HepG2 (cell line): ENCODE results near the gene ZDHHC14. TPM values are rescaled to one million over a fixed set of nuclear protein-coding genes. Genes with fewer than 3 reads are reported as not detected.

Experiments
- ATF5 ChIP-seq: sonication (generic); formaldehyde crosslinking; IDR thresholded peaks from 2 replicates; pipeline ENCODE4 v1.4.0; 2020; ENCODE audit warnings: mild to moderate bottlenecking, low read depth, missing genetic modification reagents
- CBFB ChIP-seq: sonication (generic); formaldehyde crosslinking; IDR thresholded peaks from 2 replicates; pipeline ENCODE4 v1.4.0; 2020; ENCODE audit warnings: missing genetic modification reagents
- HES4 ChIP-seq: sonication (generic); formaldehyde crosslinking; IDR thresholded peaks from 2 replicates; pipeline ENCODE4 v1.9.0; 2021; ENCODE audit warnings: mild to moderate bottlenecking, missing genetic modification reagents, borderline replicate concordance
- JDP2 ChIP-seq: sonication (generic); formaldehyde crosslinking; IDR thresholded peaks from 2 replicates; pipeline ENCODE4 v1.8.1; 2022; ENCODE audit warnings: missing genetic modification reagents, borderline replicate concordance
- KDM2A ChIP-seq: sonication (generic); formaldehyde crosslinking; IDR thresholded peaks from 2 replicates; pipeline ENCODE4 v1.4.0; 2020; ENCODE audit warnings: low read depth, missing genetic modification reagents, borderline replicate concordance
- KLF13 ChIP-seq: sonication (generic); formaldehyde crosslinking; IDR thresholded peaks from 2 replicates; pipeline ENCODE4 v1.4.0; 2020; ENCODE audit warnings: mild to moderate bottlenecking, missing genetic modification reagents
- KLF16 ChIP-seq, 2 experiments: sonication (generic) in 1 of 2; formaldehyde crosslinking in 1 of 2; IDR thresholded peaks; 2 replicates each; pipeline versions ENCODE4 v1.6.1 to v1.8.0; 2016 to 2023; ENCODE audit warnings: missing genetic modification reagents in 2 of 2, missing compliant biosample characterization in 1 of 2
- MTA1 ChIP-seq: sonication (generic); formaldehyde crosslinking; IDR thresholded peaks from 2 replicates; pipeline ENCODE4 v1.4.0; 2020; ENCODE audit warnings: missing genetic modification reagents, mild to moderate bottlenecking, borderline replicate concordance
- RARA ChIP-seq: IDR thresholded peaks from 2 replicates; pipeline ENCODE4 v1.6.1; 2016; ENCODE audit warnings: missing genetic modification reagents, missing compliant biosample characterization
- SAP130 ChIP-seq: IDR thresholded peaks from 2 replicates; pipeline ENCODE4 v1.6.1; 2016; ENCODE audit warnings: low read depth
- SOX13 ChIP-seq, 3 experiments: fragments of 450-650 bp in 1 of 3; sonication (generic) in 1 of 3; formaldehyde crosslinking in 1 of 3; IDR thresholded peaks in 2 of 3; conservative IDR thresholded peaks in 1 of 3; 2 replicates each; pipeline versions ENCODE4 v1.5.0 to v1.6.1; 2016 to 2020; ENCODE audit warnings: antibody characterized with exemption in 1 of 3, mild to moderate bottlenecking in 1 of 3, missing compliant biosample characterization in 1 of 3, missing genetic modification reagents in 1 of 3, moderate library complexity in 1 of 3
- TOE1 ChIP-seq: sonication (generic); formaldehyde crosslinking; IDR thresholded peaks from 2 replicates; pipeline ENCODE4 v1.4.0; 2020; ENCODE audit warnings: mild to moderate bottlenecking, missing genetic modification reagents
- U2AF1 ChIP-seq: fragments of 200-400 bp; formaldehyde crosslinking; optimal IDR thresholded peaks from 2 replicates; pipeline ENCODE3; 2017; ENCODE audit warnings: mild to moderate bottlenecking, low read depth, low read length
- ZBTB10 ChIP-seq: sonication (generic); formaldehyde crosslinking; IDR thresholded peaks from 2 replicates; pipeline ENCODE4 v1.4.0; 2020; ENCODE audit warnings: missing genetic modification reagents, borderline replicate concordance
- ZFYVE20 ChIP-seq: sonication (generic); formaldehyde crosslinking; IDR thresholded peaks from 2 replicates; pipeline ENCODE4 v1.8.0; 2023; ENCODE audit warnings: low read depth, mild to moderate bottlenecking, moderate library complexity, missing genetic modification reagents, borderline replicate concordance
- ZKSCAN5 ChIP-seq: sonication (generic); formaldehyde crosslinking; IDR thresholded peaks from 2 replicates; pipeline ENCODE4 v1.5.1; 2020; ENCODE audit warnings: mild to moderate bottlenecking, missing genetic modification reagents
- ZNF121 ChIP-seq: sonication (generic); formaldehyde crosslinking; IDR thresholded peaks from 2 replicates; pipeline ENCODE4 v1.5.0; 2020; ENCODE audit warnings: mild to moderate bottlenecking, missing genetic modification reagents
- ZNF20 ChIP-seq: sonication (generic); formaldehyde crosslinking; IDR thresholded peaks from 2 replicates; pipeline ENCODE4 v1.4.0; 2020; ENCODE audit warnings: mild to moderate bottlenecking, moderate library complexity, missing genetic modification reagents
- ZNF207 ChIP-seq: fragments of 450-650 bp; IDR thresholded peaks from 2 replicates; pipeline ENCODE4 v1.6.1; 2016; ENCODE audit warnings: antibody characterized with exemption, borderline replicate concordance
- ZNF710 ChIP-seq: sonication (generic); formaldehyde crosslinking; IDR thresholded peaks from 2 replicates; pipeline ENCODE4 v1.5.0; 2020; ENCODE audit warnings: mild to moderate bottlenecking, missing genetic modification reagents, borderline replicate concordance
- ZSCAN9 ChIP-seq: IDR thresholded peaks from 2 replicates; pipeline ENCODE4 v1.6.1; 2016; ENCODE audit warnings: borderline replicate concordance
- polyA plus RNA-seq, 8 experiments: library from polyadenylated mRNA; depleted of rRNA in 3 of 8; stranded (reverse) in 7 of 8; unstranded in 1 of 8; fragments of >200 nt; fragmentation: Illumina TruSeq in 4 of 8; extraction: Trizol in 4 of 8; gene quantifications; 2 replicates each; pipeline versions ENCODE4 v1.2.1 to v1.2.3, GENCODE V29; 2011 to 2016; ENCODE audit warnings: low read depth in 4 of 8, missing spikeins in 1 of 8, mixed read lengths in 1 of 8; ENCODE audit not compliant: insufficient read depth in 1 of 8
- total RNA-seq, 5 experiments: library from RNA; depleted of rRNA; stranded (reverse); fragments of >200 nt; fragmentation: Illumina TruSeq; extraction: Trizol; gene quantifications; 2 replicates each; pipeline ENCODE4 v1.2.3, GENCODE V29; 2016; ENCODE audit warnings: low read depth in 1 of 5
- TF ChIP-seq, protein P1 (sequence below): sonication (generic); formaldehyde crosslinking; IDR thresholded peaks from 2 replicates; pipeline ENCODE4 v1.5.1; 2020; ENCODE audit warnings: mild to moderate bottlenecking, missing genetic modification reagents, borderline replicate concordance

ZDHHC14 gene
- total and polyA plus RNA-seq, 2 of the 13 experiments (the other 11 are each of a cell fraction or from before 2014, with no cell fraction given), result 3.7 to 9.5 TPM

DNA sequence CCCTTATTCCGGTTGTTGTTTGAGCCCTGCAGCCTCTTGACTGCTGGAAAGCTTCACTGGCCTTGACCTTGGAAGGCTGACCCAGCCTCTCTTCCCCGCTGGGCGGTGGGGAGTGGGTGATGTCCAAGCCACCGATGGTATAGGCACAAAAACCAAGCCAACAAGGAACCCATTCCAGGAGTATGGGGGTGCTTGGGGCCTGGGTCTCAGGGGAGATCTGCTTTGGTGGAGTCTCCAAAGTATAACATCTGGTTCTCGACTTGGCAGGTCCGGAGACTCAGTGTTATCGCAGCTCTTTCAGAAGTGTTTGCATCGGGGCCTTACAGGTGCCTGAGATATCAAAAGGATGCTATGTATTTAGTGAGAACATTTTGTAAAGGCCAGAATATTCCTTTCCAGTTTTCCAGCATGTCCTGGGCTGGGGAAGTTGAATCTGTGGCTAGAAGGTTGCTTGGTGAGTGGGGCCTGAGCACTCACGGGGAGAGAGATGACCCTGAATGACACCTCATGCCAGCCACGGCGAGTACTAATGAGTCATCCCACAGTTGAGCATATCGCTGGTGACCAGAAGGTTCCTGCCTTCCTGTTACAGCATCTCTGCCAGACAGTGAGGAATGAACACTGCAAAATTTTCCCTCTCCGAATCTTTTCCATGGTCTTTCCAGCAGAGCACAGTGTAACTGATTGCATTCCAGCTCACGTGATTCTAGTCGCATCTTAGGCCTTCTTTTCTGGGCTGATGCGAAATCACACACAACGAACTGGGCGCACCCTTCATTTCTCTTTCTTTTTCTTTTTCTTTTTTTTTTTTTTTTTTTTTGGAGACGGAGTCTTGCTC is 133.9 kb downstream of the ZDHHC14 start (continued):
- TF ChIP-seq ZKSCAN5, result no peak
- TF ChIP-seq U2AF1, result no peak
- no peak for TF ChIP-seq SOX13 (IDR thresholded peaks at IDR 0.05)
- peak in 1 of 2 experiments; percentile 26; a peak in 1 of 4 replicates for TF ChIP-seq SOX13 (CRISPR knock-in tag; conservative IDR thresholded peaks at IDR 0.05 in 1 of 2, IDR thresholded peaks at IDR 0.05 in 1 of 2)
- TF ChIP-seq SAP130, result peak; percentile 46; the same call in 1 of the 2 replicates
- TF ChIP-seq CBFB (CRISPR knock-in tag), result no peak
- TF ChIP-seq ZNF20 (CRISPR knock-in tag), result no peak
- TF ChIP-seq KLF13 (CRISPR knock-in tag), result no peak
- TF ChIP-seq RARA (CRISPR knock-in tag), result peak; percentile 80
- TF ChIP-seq KLF16 (CRISPR knock-in tag; IDR thresholded peaks at IDR 0.05), result peak in 1 of 2 experiments; percentile 57; a peak in 1 of 4 replicates
- no peak for TF ChIP-seq MTA1 (CRISPR knock-in tag)
- no peak for TF ChIP-seq ZFYVE20 (CRISPR knock-in tag)
- 0 out of 2 replicates have a peak, but pooled peaks have one; percentile 33 for TF ChIP-seq KDM2A (CRISPR knock-in tag)
- TF ChIP-seq TOE1 (CRISPR knock-in tag), result no peak
- TF ChIP-seq ZBTB10 (CRISPR knock-in tag), result no peak
- TF ChIP-seq ZNF710 (CRISPR knock-in tag), result no peak
- TF ChIP-seq, protein P1, sequence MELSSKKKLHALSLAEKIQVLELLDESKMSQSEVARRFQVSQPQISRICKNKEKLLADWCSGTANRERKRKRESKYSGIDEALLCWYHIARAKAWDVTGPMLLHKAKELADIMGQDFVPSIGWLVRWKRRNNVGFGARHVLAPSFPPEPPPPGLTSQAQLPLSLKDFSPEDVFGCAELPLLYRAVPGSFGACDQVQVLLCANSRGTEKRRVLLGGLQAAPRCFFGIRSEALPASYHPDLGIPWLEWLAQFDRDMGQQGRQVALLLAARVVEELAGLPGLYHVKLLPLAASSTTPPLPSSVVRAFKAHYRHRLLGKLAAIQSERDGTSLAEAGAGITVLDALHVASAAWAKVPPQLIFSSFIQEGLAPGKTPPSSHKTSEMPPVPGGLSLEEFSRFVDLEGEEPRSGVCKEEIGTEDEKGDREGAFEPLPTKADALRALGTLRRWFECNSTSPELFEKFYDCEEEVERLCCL (CRISPR knock-in tag), result no peak
- TF ChIP-seq ZNF121, result no peak
- no peak for TF ChIP-seq ZNF207
- no peak for TF ChIP-seq HES4 (CRISPR knock-in tag)
- no peak for TF ChIP-seq ZSCAN9
- TF ChIP-seq ATF5 (CRISPR knock-in tag), result no peak
- no peak for TF ChIP-seq JDP2
